Kidney epithelial cell (primary cell): ENCODE measurements around the gene PPP1R3A. TPM values are rescaled to one million over a fixed set of nuclear protein-coding genes. Genes with fewer than 3 reads are reported as not detected.

Experiments
- DNase-seq: peaks from one replicate; pipeline ENCODE4 v3.0.0-alpha.2; 2010; ENCODE audit warnings: low read depth
- H3K27me3 ChIP-seq: 2 replicates; pipeline ENCODE4 v1.6.0; 2011; ENCODE audit warnings: low read length; ENCODE audit not compliant: control insufficient read depth, insufficient read depth
- H3K36me3 ChIP-seq: 2 replicates; pipeline ENCODE4 v1.5.1; 2011; ENCODE audit warnings: low read length; ENCODE audit not compliant: control insufficient read depth, insufficient read depth
- H3K4me3 ChIP-seq: 2 replicates; pipeline ENCODE4 v1.5.1; 2011; ENCODE audit warnings: low read depth, mild to moderate bottlenecking, control low read depth, low read length
- CTCF ChIP-seq: IDR thresholded peaks from 2 replicates; pipeline ENCODE4 v1.5.1; 2011; ENCODE audit warnings: mild to moderate bottlenecking, moderate library complexity, low read length, control low read depth, inconsistent platforms; ENCODE audit not compliant: insufficient read depth, poor library complexity, severe bottlenecking
- total RNA-seq: library from RNA; depleted of rRNA; stranded (reverse); fragments of >200 nt; gene quantifications from 2 replicates; pipeline ENCODE4 v1.2.3, GENCODE V29; 2015

PPP1R3A gene
- total RNA-seq, 1 donor from 2014 or later: not detected

GRCh38 chr7:113875224-113875623 is 43.6 kb downstream of the PPP1R3A start:
- no peaks in the 10 kb centered on the region for H3K36me3 ChIP-seq
- no peak for TF ChIP-seq CTCF
- no peaks in the 10 kb centered on the region for H3K27me3 ChIP-seq
- H3K4me3 ChIP-seq: no peak overlapping the region
- DNase-seq: no peak

- Histone ChIP-seq H3K4me3 (no peak overlapping the region), H3K27me3 (no peaks in the 10 kb centered on the region), H3K36me3 (no peaks in the 10 kb centered on the region)
- TF ChIP-seq CTCF: no peak
- DNase-seq: no peak
Measured at GRCh38 chr7:113873554-113874151, 45.2 kb downstream of the PPP1R3A start.

GRCh38 chr7:113872981-113873380 is 45.8 kb downstream of the PPP1R3A start:
- no peak for DNase-seq
- Histone ChIP-seq H3K4me3 (no peak overlapping the region), H3K27me3 (no peaks in the 10 kb centered on the region), H3K36me3 (no peaks in the 10 kb centered on the region)
- TF ChIP-seq CTCF: no peak

- H3K4me3 ChIP-seq: no peak overlapping the region
- DNase-seq: no peak
- H3K27me3 ChIP-seq: no peaks in the 10 kb centered on the region
- no peaks in the 10 kb centered on the region for H3K36me3 ChIP-seq
- no peak for TF ChIP-seq CTCF
Measured at GRCh38 chr7:113867325-113867724, 51.5 kb downstream of the PPP1R3A start.

GRCh38 chr7:113856010-113856409 is 62.8 kb downstream of the PPP1R3A start:
- no peaks in the 10 kb centered on the region for H3K36me3 ChIP-seq
- DNase-seq: no peak
- TF ChIP-seq CTCF: no peak

GRCh38 chr7:113840954-113841353 is 77.9 kb downstream of the PPP1R3A start:
- no peak for TF ChIP-seq CTCF
- Histone ChIP-seq H3K4me3 (no peak overlapping the region), H3K27me3 (no peaks in the 10 kb centered on the region), H3K36me3 (no peaks in the 10 kb centered on the region)
- DNase-seq: no peak

More at GRCh38 chr7:113856010-113856409, 62.8 kb downstream of the PPP1R3A start:
- H3K4me3 ChIP-seq: no peak overlapping the region
- no peaks in the 10 kb centered on the region for H3K27me3 ChIP-seq
